ENCODE measurements around the gene SEC63. TPM values are rescaled to one million over a fixed set of nuclear protein-coding genes. Genes with fewer than 3 reads are reported as not detected.

The SEC63 gene
- total and polyA plus RNA-seq, 9 donors = 33.8 to 198 (median 122) TPM

- peaks cover 5% of the 10 kb centered on the region for H3K4me1 ChIP-seq (ENCODE audit: insufficient read depth)
- intact Hi-C loops (cut with DNase I) = no loop called here
- no peaks in the 10 kb centered on the region for H3K27me3 ChIP-seq
- H3K27ac ChIP-seq = no peak overlapping the region
- 91 to 95% (median 94%) methylated on average over 2 of the region's 2 CpGs for WGBS, 3 donors
- no peaks in the 10 kb centered on the region for H3K9me3 ChIP-seq
- DNase-seq = no peak
- no peak for TF ChIP-seq CTCF (IDR thresholded peaks at IDR 0.05)
- no peak for TF ChIP-seq EP300 (IDR thresholded peaks at IDR 0.05)
- TF ChIP-seq POLR2A (IDR thresholded peaks at IDR 0.05) = no peak
- H3K36me3 ChIP-seq = no peaks in the 10 kb centered on the region
- H3K4me3 ChIP-seq = no peak overlapping the region
Observed at GRCh38 chr6:107819217-107819616, 138.8 kb downstream of the SEC63 start.

DNA sequence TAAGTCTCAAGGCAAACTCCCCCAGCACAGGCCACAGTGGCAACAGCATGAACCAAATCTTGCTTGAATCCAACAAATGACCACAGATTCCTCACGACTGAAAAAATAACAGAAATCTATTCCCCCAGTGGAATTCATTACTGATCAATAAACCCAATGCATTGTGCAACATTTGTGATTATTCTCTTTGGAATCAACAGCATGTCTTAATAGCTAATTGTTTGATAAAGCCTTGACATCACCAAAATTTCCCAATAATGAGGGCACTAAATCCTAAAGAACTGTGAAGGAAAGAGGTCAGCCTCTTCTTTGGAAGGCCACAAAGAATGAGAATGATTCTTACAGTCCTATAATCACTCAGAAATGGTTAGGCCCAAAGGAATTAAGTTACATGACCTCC lies 139.7 kb downstream of the SEC63 start:
- H3K4me3 ChIP-seq = no peak overlapping the region
- no peak overlapping the region for H3K27ac ChIP-seq
- DNase-seq = no peak
- peaks cover 5% of the 10 kb centered on the region for H3K4me1 ChIP-seq (ENCODE audit: insufficient read depth)
- intact Hi-C loops (cut with DNase I) = no loop called here
- 39 to 89% (median 82%) methylated on average over 1 of the region's 1 CpG for WGBS, 3 donors
- H3K27me3 ChIP-seq = no peaks in the 10 kb centered on the region
- H3K9me3 ChIP-seq = no peaks in the 10 kb centered on the region
- TF ChIP-seq CTCF (IDR thresholded peaks at IDR 0.05) = no peak
- TF ChIP-seq POLR2A (IDR thresholded peaks at IDR 0.05) = no peak
- no peak for TF ChIP-seq EP300 (IDR thresholded peaks at IDR 0.05)
- H3K36me3 ChIP-seq = no peaks in the 10 kb centered on the region

GRCh38 chr6:107817784-107818183 lies 140.2 kb downstream of the SEC63 start:
- Histone ChIP-seq H3K36me3 (no peaks in the 10 kb centered on the region), H3K9me3 (no peaks in the 10 kb centered on the region), H3K27me3 (no peaks in the 10 kb centered on the region), H3K27ac (no peak overlapping the region), H3K4me1 (ENCODE audit: insufficient read depth) (peaks cover 5% of the 10 kb centered on the region), H3K4me3 (no peak overlapping the region)
- WGBS, 3 donors = 77 to 81% (median 79%) methylated on average over 4 of the region's 4 CpGs
- intact Hi-C loops (cut with DNase I) = no loop called here
- no peak for TF ChIP-seq POLR2A (IDR thresholded peaks at IDR 0.05)
- no peak for TF ChIP-seq EP300 (IDR thresholded peaks at IDR 0.05)
- TF ChIP-seq CTCF (IDR thresholded peaks at IDR 0.05) = no peak
- no peak for DNase-seq

Small RNAs within 50 kb of the gene (small RNA-seq; reads per million reads assigned to genes)
- not detected for gene MTHFD2P3
- not detected for gene RF00045
- not detected for gene RNU6-437P

Other genes starting within 250 kb of the SEC63 start
- gene SCML4, start 133.9 kb downstream of the SEC63 start, total RNA-seq = under 1 TPM in 4 of 7 donors, not detected in 3; 0.18 to 0.65 (median 0.36) TPM
- gene SCML4, start 133.9 kb downstream of the SEC63 start, polyA plus RNA-seq = 1 to 10 TPM in 1 of 2 donors, under 1 TPM in 1; 0.13 to 1.1 TPM
- gene OSTM1, start 116.5 kb upstream of the SEC63 start, total RNA-seq = 10 to 100 TPM; 17.1 to 55.5 (median 35.2) TPM
- gene OSTM1, start 116.5 kb upstream of the SEC63 start, polyA plus RNA-seq = 10 to 100 TPM; 10.9 to 26.1 TPM
- gene NR2E1, start 207.8 kb upstream of the SEC63 start, total RNA-seq = not detected
- gene NR2E1, start 207.8 kb upstream of the SEC63 start, polyA plus RNA-seq = under 1 TPM in 1 of 2 donors, not detected in 1; 0.02 TPM

Data from ovary (tissue), 9 donors.